HepG2 (cell line): ENCODE results near the gene XPO5. TPM values are rescaled to one million over a fixed set of nuclear protein-coding genes. Genes with fewer than 3 reads are reported as not detected.
A peak's percentile ranks its signal among the peaks of the same experiment; 100 is the strongest.

Experiments
- CAMTA2 ChIP-seq: sonication (generic); formaldehyde crosslinking; IDR thresholded peaks from 2 replicates; pipeline ENCODE4 v1.4.0; 2020; ENCODE audit warnings: mild to moderate bottlenecking, missing genetic modification reagents, borderline replicate concordance
- E2F5 ChIP-seq: sonication (generic); formaldehyde crosslinking; conservative IDR thresholded peaks from 2 replicates; pipeline ENCODE4 v1.4.0; 2020; ENCODE audit warnings: missing genetic modification reagents
- FOXP1 ChIP-seq, 2 experiments: fragments of 450-650 bp in 1 of 2; IDR thresholded peaks; 2 replicates each; pipeline ENCODE4 v1.6.1; 2017 to 2018; ENCODE audit warnings: antibody characterized with exemption in 1 of 2
- HMG20B ChIP-seq: conservative IDR thresholded peaks from 2 replicates; pipeline ENCODE4 v1.6.1; 2016; ENCODE audit warnings: missing genetic modification reagents, missing compliant biosample characterization
- HOXA9 ChIP-seq: sonication (generic); formaldehyde crosslinking; IDR thresholded peaks from 2 replicates; pipeline ENCODE4 v1.8.1; 2022; ENCODE audit warnings: missing genetic modification reagents, mild to moderate bottlenecking, moderate library complexity, borderline replicate concordance
- KLF13 ChIP-seq: sonication (generic); formaldehyde crosslinking; IDR thresholded peaks from 2 replicates; pipeline ENCODE4 v1.4.0; 2020; ENCODE audit warnings: mild to moderate bottlenecking, missing genetic modification reagents
- MAZ ChIP-seq, 2 experiments: sonication (generic) in 1 of 2; formaldehyde crosslinking in 1 of 2; IDR thresholded peaks; 2 replicates each; pipeline versions ENCODE4 v1.5.0 to v1.6.1; 2012 to 2020; ENCODE audit warnings: low read depth in 2 of 2, mild to moderate bottlenecking in 2 of 2, borderline replicate concordance in 1 of 2, improper control_type of control experiment in 1 of 2, low read length in 1 of 2, missing genetic modification reagents in 1 of 2, moderate library complexity in 1 of 2
- MYNN ChIP-seq: sonication (generic); formaldehyde crosslinking; IDR thresholded peaks from 2 replicates; pipeline ENCODE4 v1.4.0; 2020; ENCODE audit warnings: mild to moderate bottlenecking, low read depth, missing genetic modification reagents
- NBN ChIP-seq: fragments of 450-650 bp; conservative IDR thresholded peaks from 2 replicates; pipeline ENCODE4 v1.6.1; 2017
- NFRKB ChIP-seq: fragments of 450-650 bp; IDR thresholded peaks from 2 replicates; pipeline ENCODE4 v1.6.1; 2017
- NPAS2 ChIP-seq: sonication (generic); formaldehyde crosslinking; IDR thresholded peaks from 2 replicates; pipeline ENCODE4 v1.8.0; 2022; ENCODE audit warnings: mild to moderate bottlenecking, missing genetic modification reagents, borderline replicate concordance
- NR2F1 ChIP-seq, 2 experiments: fragments of 450-650 bp in 1 of 2; formaldehyde crosslinking in 1 of 2; IDR thresholded peaks; 2 replicates each; pipeline versions ENCODE4 v1.5.0 to v1.6.1; 2016 to 2020; ENCODE audit warnings: mild to moderate bottlenecking in 1 of 2, missing compliant biosample characterization in 1 of 2, missing genetic modification reagents in 1 of 2, moderate library complexity in 1 of 2
- PTBP1 ChIP-seq: fragments of 200-400 bp; formaldehyde crosslinking; IDR thresholded peaks from 2 replicates; pipeline ENCODE4 v1.6.1; 2018; ENCODE audit warnings: low read length, low read depth; ENCODE audit not compliant: poor library complexity, severe bottlenecking
- RAD51 ChIP-seq: fragments of 450-650 bp; IDR thresholded peaks from 2 replicates; pipeline ENCODE4 v1.6.1; 2016; ENCODE audit warnings: borderline replicate concordance
- TFE3 ChIP-seq: IDR thresholded peaks from 2 replicates; pipeline ENCODE4 v1.6.1; 2016
- ZFP37 ChIP-seq: sonication (generic); formaldehyde crosslinking; IDR thresholded peaks from 2 replicates; pipeline ENCODE4 v1.4.0; 2020; ENCODE audit warnings: missing genetic modification reagents, borderline replicate concordance
- ZNF280D ChIP-seq: sonication (generic); formaldehyde crosslinking; IDR thresholded peaks from 2 replicates; pipeline ENCODE4 v1.5.1; 2020; ENCODE audit warnings: mild to moderate bottlenecking, missing genetic modification reagents
- ZNF350 ChIP-seq: sonication (generic); formaldehyde crosslinking; IDR thresholded peaks from 2 replicates; pipeline ENCODE4 v1.4.0; 2020; ENCODE audit warnings: mild to moderate bottlenecking, low read depth, missing genetic modification reagents, borderline replicate concordance
- ZNF446 ChIP-seq: sonication (generic); formaldehyde crosslinking; IDR thresholded peaks from 2 replicates; pipeline ENCODE4 v1.5.0; 2020; ENCODE audit warnings: mild to moderate bottlenecking, missing genetic modification reagents
- ZNF468 ChIP-seq: sonication (generic); formaldehyde crosslinking; IDR thresholded peaks from 2 replicates; pipeline ENCODE4 v1.8.0; 2022; ENCODE audit warnings: mild to moderate bottlenecking, moderate library complexity, missing genetic modification reagents
- ZNF747 ChIP-seq: sonication (generic); formaldehyde crosslinking; IDR thresholded peaks from 2 replicates; pipeline ENCODE4 v1.8.1; 2023; ENCODE audit warnings: missing genetic modification reagents, mild to moderate bottlenecking, borderline replicate concordance
- polyA plus RNA-seq, 8 experiments: library from polyadenylated mRNA; depleted of rRNA in 3 of 8; stranded (reverse) in 7 of 8; unstranded in 1 of 8; fragments of >200 nt; fragmentation: Illumina TruSeq in 4 of 8; extraction: Trizol in 4 of 8; gene quantifications; 2 replicates each; pipeline versions ENCODE4 v1.2.1 to v1.2.3, GENCODE V29; 2011 to 2016; ENCODE audit warnings: low read depth in 4 of 8, missing spikeins in 1 of 8, mixed read lengths in 1 of 8; ENCODE audit not compliant: insufficient read depth in 1 of 8
- total RNA-seq, 5 experiments: library from RNA; depleted of rRNA; stranded (reverse); fragments of >200 nt; fragmentation: Illumina TruSeq; extraction: Trizol; gene quantifications; 2 replicates each; pipeline ENCODE4 v1.2.3, GENCODE V29; 2016; ENCODE audit warnings: low read depth in 1 of 5
- TF ChIP-seq, protein P1 (sequence below): sonication (generic); formaldehyde crosslinking; IDR thresholded peaks from 2 replicates; pipeline ENCODE4 v1.4.0; 2020; ENCODE audit warnings: missing genetic modification reagents

Gene XPO5
- total and polyA plus RNA-seq, 2 of the 13 experiments (the other 11 are each of a cell fraction or from before 2014, with no cell fraction given): 52.2 to 68.0 TPM

- TF ChIP-seq ZNF280D (no peak), ZNF350 (CRISPR knock-in tag) (peak; percentile 96), CAMTA2 (0 out of 2 replicates have a peak, but pooled peaks have one; percentile 78), FOXP1 (IDR thresholded peaks at IDR 0.05) (0 out of 2 replicates have a peak, but pooled peaks have one; percentile 4), FOXP1 (CRISPR knock-in tag; IDR thresholded peaks at IDR 0.05) (peak; percentile 37), NFRKB (peak; percentile 62; the same call in 1 of the 2 replicates), KLF13 (CRISPR knock-in tag) (peak; percentile 93; the same call in 1 of the 2 replicates), MAZ (IDR thresholded peaks at IDR 0.05; ENCODE audit: borderline replicate concordance, low read depth, low read length) (peak; percentile 55; the same call in 1 of the 2 replicates), MAZ (CRISPR knock-in tag; IDR thresholded peaks at IDR 0.05; ENCODE audit: low read depth) (peak; percentile 60), TFE3 (CRISPR knock-in tag) (peak; percentile 42), MYNN (no peak; the same call in 1 of the 2 replicates), NBN (no peak), RAD51 (no peak), ZFP37 (CRISPR knock-in tag) (peak; percentile 88), NPAS2 (CRISPR knock-in tag) (no peak), ZNF468 (no peak), HMG20B (CRISPR knock-in tag) (no peak), ZNF747 (CRISPR knock-in tag) (peak; percentile 72), ZNF446 (CRISPR knock-in tag) (no peak; the same call in 1 of the 2 replicates), E2F5 (CRISPR knock-in tag) (no peak), NR2F1 (CRISPR knock-in tag; IDR thresholded peaks at IDR 0.05) (peak; percentile 27 to 36; a peak in 2 of 4 replicates), HOXA9 (no peak), PTBP1 (peak; percentile 81)
- TF ChIP-seq, protein P1, sequence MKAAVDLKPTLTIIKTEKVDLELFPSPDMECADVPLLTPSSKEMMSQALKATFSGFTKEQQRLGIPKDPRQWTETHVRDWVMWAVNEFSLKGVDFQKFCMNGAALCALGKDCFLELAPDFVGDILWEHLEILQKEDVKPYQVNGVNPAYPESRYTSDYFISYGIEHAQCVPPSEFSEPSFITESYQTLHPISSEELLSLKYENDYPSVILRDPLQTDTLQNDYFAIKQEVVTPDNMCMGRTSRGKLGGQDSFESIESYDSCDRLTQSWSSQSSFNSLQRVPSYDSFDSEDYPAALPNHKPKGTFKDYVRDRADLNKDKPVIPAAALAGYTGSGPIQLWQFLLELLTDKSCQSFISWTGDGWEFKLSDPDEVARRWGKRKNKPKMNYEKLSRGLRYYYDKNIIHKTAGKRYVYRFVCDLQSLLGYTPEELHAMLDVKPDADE: 0 out of 2 replicates have a peak, but pooled peaks have one; percentile 40
These were observed 58.9 kb downstream of the XPO5 start, which contains the start of the genes POLR1C and YIPF3 (continued) for GRCh38 chr6:43516697-43517504.
